Measurements from ENCODE around the gene ABLIM1. TPM values are rescaled to one million over a fixed set of nuclear protein-coding genes. Genes with fewer than 3 reads are reported as not detected.

The ABLIM1 gene
- total and polyA plus RNA-seq, 2 experiments from 2014 or later: 21.9 to 45.1 TPM

GRCh38 chr10:114654822-114655575, 3.1 kb downstream of the ABLIM1 start:
- ATAC-seq (no peak), DNase-seq (ENCODE audit: low spot score) (no peak)
- H3K9me2 ChIP-seq (ENCODE audit: insufficient read depth): no peaks in the 10 kb centered on the region
- no peak overlapping the region for H3K4me3 ChIP-seq
- no peak overlapping the region for H3K27ac ChIP-seq (ENCODE audit: low read depth)
- no peaks in the 10 kb centered on the region for H3K4me1 ChIP-seq (ENCODE audit: insufficient read depth)
- no peaks in the 10 kb centered on the region for H3K27me3 ChIP-seq (ENCODE audit: insufficient read depth)
- H2AFZ ChIP-seq: no peak overlapping the region
- no peaks in the 10 kb centered on the region for H3K79me2 ChIP-seq (replicated peaks; ENCODE audit: insufficient read depth)
- Mint-ChIP-seq H3K4me1 (no peaks in the 10 kb centered on the region), H3K27me3 (ENCODE audit: insufficient read depth, low read depth, poor library complexity) (peaks cover 4% of the 10 kb centered on the region), H3K9me3 (no peaks in the 10 kb centered on the region), H3K4me3 (no peak overlapping the region), H3K36me3 (ENCODE audit: low read depth) (no peaks in the 10 kb centered on the region), H3K27ac (no peak overlapping the region)
- H3K4me2 ChIP-seq: no peak overlapping the region
- TF ChIP-seq EZH2phosphoT487 (IDR thresholded peaks at IDR 0.05; ENCODE audit: unreplicated experiment) (no peak), ZNF462 (CRISPR knock-in tag; IDR thresholded peaks at IDR 0.05) (no peak), NANOG (IDR thresholded peaks at IDR 0.05; ENCODE audit: borderline replicate concordance) (no peak), CREB1 (CRISPR knock-in tag; IDR thresholded peaks at IDR 0.05; ENCODE audit: low read depth) (no peak), STAT1 (IDR thresholded peaks at IDR 0.05; ENCODE audit: unreplicated experiment) (no peak), ETS1 (IDR thresholded peaks at IDR 0.05) (no peak), REST (IDR thresholded peaks at IDR 0.05; ENCODE audit: unreplicated experiment) (no peak), EZH2 (IDR thresholded peaks at IDR 0.05; ENCODE audit: low read depth, unreplicated experiment) (no peak), POLR2AphosphoS5 (IDR thresholded peaks at IDR 0.05; ENCODE audit: low read depth) (no peak), ZNF331 (CRISPR knock-in tag; IDR thresholded peaks at IDR 0.05; ENCODE audit: low read depth) (no peak), CTCF (conservative IDR thresholded peaks at IDR 0.05; ENCODE audit: low read depth in 2 of 2) (no peak), JUNB (IDR thresholded peaks at IDR 0.05; ENCODE audit: unreplicated experiment) (no peak), ZNF114 (CRISPR knock-in tag; IDR thresholded peaks at IDR 0.05) (no peak)
- no peaks in the 10 kb centered on the region for H4K20me1 ChIP-seq (replicated peaks; ENCODE audit: insufficient read depth)
- H3F3A ChIP-seq (replicated peaks; ENCODE audit: low read depth): no peaks in the 10 kb centered on the region
- H3K36me3 ChIP-seq (ENCODE audit: insufficient read depth): no peaks in the 10 kb centered on the region
